ENCODE measurements around the gene HSD17B7.

- TF ChIP-seq, protein P1, sequence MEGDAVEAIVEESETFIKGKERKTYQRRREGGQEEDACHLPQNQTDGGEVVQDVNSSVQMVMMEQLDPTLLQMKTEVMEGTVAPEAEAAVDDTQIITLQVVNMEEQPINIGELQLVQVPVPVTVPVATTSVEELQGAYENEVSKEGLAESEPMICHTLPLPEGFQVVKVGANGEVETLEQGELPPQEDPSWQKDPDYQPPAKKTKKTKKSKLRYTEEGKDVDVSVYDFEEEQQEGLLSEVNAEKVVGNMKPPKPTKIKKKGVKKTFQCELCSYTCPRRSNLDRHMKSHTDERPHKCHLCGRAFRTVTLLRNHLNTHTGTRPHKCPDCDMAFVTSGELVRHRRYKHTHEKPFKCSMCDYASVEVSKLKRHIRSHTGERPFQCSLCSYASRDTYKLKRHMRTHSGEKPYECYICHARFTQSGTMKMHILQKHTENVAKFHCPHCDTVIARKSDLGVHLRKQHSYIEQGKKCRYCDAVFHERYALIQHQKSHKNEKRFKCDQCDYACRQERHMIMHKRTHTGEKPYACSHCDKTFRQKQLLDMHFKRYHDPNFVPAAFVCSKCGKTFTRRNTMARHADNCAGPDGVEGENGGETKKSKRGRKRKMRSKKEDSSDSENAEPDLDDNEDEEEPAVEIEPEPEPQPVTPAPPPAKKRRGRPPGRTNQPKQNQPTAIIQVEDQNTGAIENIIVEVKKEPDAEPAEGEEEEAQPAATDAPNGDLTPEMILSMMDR (conservative IDR thresholded peaks at IDR 0.05) = no peak
- TF ChIP-seq ZFX (IDR thresholded peaks at IDR 0.05) = no peak
These were observed 56.0 kb downstream of the HSD17B7 start for GRCh38 chr1:162846256-162847212.
